Skeletal muscle tissue (tissue), 4 donors: ENCODE results near the gene FRMD4A. TPM values are rescaled to one million over a fixed set of nuclear protein-coding genes. Genes with fewer than 3 reads are reported as not detected.

Experiments used
- H3K27ac ChIP-seq: one replicate; pipeline ENCODE4 v1.7.0; 2013; ENCODE audit warnings: mild to moderate bottlenecking, low read depth, low read length, inconsistent platforms
- H3K27me3 ChIP-seq, 3 donors: one replicate each; pipeline ENCODE4 v1.7.0; 2013; ENCODE audit warnings: low read length in 3 of 3; ENCODE audit not compliant: control insufficient read depth in 3 of 3, insufficient read depth in 3 of 3
- H3K36me3 ChIP-seq, 3 donors: one replicate each; pipeline ENCODE4 v1.7.0; 2013; ENCODE audit warnings: low read length in 3 of 3; ENCODE audit not compliant: control insufficient read depth in 3 of 3, insufficient read depth in 3 of 3
- H3K4me1 ChIP-seq, 3 donors: one replicate each; pipeline ENCODE4 v1.7.0; 2013; ENCODE audit warnings: low read length in 3 of 3, mild to moderate bottlenecking in 3 of 3; ENCODE audit not compliant: control insufficient read depth in 3 of 3, insufficient read depth in 3 of 3
- H3K4me3 ChIP-seq, 3 donors: one replicate each; pipeline ENCODE4 v1.7.0; 2013; ENCODE audit warnings: low read length in 3 of 3
- H3K9ac ChIP-seq, 3 donors: one replicate each; pipeline ENCODE4 v1.7.0; 2013; ENCODE audit warnings: low read length in 3 of 3, mild to moderate bottlenecking in 3 of 3, moderate library complexity in 2 of 3, low read depth in 1 of 3
- H3K9me3 ChIP-seq, 3 donors: one replicate each; pipeline ENCODE4 v1.7.0; 2013; ENCODE audit warnings: low read length in 3 of 3; ENCODE audit not compliant: control insufficient read depth in 3 of 3
- total RNA-seq: library from RNA; depleted of rRNA; stranded (reverse); fragments of >200 nt; gene quantifications from one replicate; pipeline ENCODE4 v1.2.3, GENCODE V29; 2014
- donor health status: Osteomylitis.

Gene FRMD4A
- total RNA-seq, 1 donor from 2014 or later: 19.3 TPM

- no peak overlapping the region for H3K4me3 ChIP-seq
- H3K9me3 ChIP-seq: no peaks in the 10 kb centered on the region
- H3K27me3 ChIP-seq: no peaks in the 10 kb centered on the region
- H3K9ac ChIP-seq: no peak overlapping the region
- peaks cover 0 to 3% (median 0%) of the 10 kb centered on the region in 3 donors for H3K36me3 ChIP-seq
- peaks cover 22 to 28% (median 22%) of the 10 kb centered on the region in 3 donors for H3K4me1 ChIP-seq
- H3K27ac ChIP-seq: no peak overlapping the region
Measured at GRCh38 chr10:13681095-13681494, 649.6 kb downstream of the FRMD4A start.

GRCh38 chr10:13678101-13678843 is 652.5 kb downstream of the FRMD4A start:
- peaks cover 0 to 6% (median 2%) of the 10 kb centered on the region in 3 donors for H3K36me3 ChIP-seq
- H3K9me3 ChIP-seq: no peaks in the 10 kb centered on the region
- H3K4me3 ChIP-seq: no peak overlapping the region
- no peak overlapping the region for H3K27ac ChIP-seq
- H3K27me3 ChIP-seq: no peaks in the 10 kb centered on the region
- H3K4me1 ChIP-seq: peaks cover 0 to 1% (median 0%) of the 10 kb centered on the region in 3 donors
- no peak overlapping the region for H3K9ac ChIP-seq

DNA sequence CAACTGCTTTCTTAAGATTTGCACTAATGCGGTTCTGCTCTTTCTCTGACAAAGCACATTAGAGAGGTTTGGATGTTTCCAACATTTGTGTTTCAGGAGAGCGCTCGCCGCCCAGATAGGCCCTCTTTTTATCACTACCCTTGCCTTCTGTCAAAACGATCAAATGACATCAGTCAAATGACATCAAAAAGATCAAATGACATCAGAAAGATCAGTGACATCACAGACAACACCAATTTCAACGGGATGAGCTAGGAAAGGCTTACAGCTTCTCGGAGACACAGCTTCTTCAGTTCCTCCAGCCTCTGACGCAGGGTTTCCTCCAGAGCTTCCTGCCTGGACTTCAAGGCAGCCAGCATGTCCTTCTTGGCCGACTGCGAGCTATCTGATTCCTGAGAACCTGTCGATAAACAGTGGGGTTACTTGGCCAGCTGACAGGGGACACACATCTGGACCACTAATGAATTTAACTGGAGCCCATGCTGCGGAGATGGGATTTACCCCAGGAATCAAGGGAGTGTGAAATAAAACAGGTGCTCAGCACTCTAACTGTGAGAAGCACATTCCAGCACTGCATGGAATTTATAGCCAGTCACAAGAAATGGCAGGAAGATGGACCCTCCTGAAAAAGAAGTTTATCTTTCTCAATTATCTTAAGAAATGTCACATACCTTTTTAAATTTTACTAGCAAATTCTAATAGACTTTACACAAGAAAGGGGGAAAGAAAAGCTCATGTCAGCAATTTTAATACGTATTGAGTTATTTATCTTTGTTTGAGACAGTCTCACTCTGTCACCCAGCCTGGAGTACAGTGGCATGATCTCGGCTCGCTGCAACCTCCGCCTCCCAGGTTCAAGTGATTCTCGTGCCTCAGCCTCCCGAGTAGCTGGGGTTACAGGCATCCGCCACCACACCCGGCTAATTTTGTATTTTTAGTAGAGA is 655.8 kb downstream of the FRMD4A start:
- H3K27ac ChIP-seq: no peak overlapping the region
- no peaks in the 10 kb centered on the region for H3K9me3 ChIP-seq
- no peaks in the 10 kb centered on the region for H3K27me3 ChIP-seq
- peaks cover 0 to 3% (median 0%) of the 10 kb centered on the region in 3 donors for H3K4me1 ChIP-seq
- H3K9ac ChIP-seq: no peak overlapping the region
- no peak overlapping the region for H3K4me3 ChIP-seq
- H3K36me3 ChIP-seq: peaks cover 4 to 6% (median 5%) of the 10 kb centered on the region in 3 donors

DNA sequence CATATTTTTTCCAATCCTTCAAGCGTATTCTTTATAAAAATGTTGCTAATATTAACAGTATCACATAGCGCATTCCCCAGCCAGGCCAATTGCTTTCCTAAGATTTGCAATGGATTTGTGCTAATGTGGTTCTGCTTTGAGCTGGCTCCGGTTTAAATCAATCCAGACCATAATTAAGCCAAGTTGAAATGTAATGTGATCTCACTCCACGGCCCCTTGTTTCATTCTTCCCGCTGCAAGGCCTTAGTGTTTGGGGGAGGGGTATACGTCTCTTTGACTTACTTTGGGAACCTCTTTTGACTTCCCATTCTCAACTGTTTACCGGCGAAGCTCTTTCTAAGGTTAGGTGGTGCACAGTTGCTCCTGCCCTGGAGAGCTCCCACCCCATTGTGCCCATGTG is 657.6 kb downstream of the FRMD4A start:
- Histone ChIP-seq H3K27me3 (no peaks in the 10 kb centered on the region), H3K4me3 (no peak overlapping the region), H3K9me3 (no peaks in the 10 kb centered on the region), H3K36me3 (peaks cover 4 to 12% (median 8%) of the 10 kb centered on the region in 3 donors), H3K27ac (no peak overlapping the region), H3K4me1 (peaks cover 0 to 3% (median 3%) of the 10 kb centered on the region in 3 donors), H3K9ac (no peak overlapping the region)

GRCh38 chr10:13672548-13672947 is 658.2 kb downstream of the FRMD4A start:
- H3K4me3 ChIP-seq: no peak overlapping the region
- H3K4me1 ChIP-seq: peaks cover 0 to 3% (median 3%) of the 10 kb centered on the region in 3 donors
- H3K36me3 ChIP-seq: peaks cover 4 to 16% (median 6%) of the 10 kb centered on the region in 3 donors
- H3K9me3 ChIP-seq: no peaks in the 10 kb centered on the region
- no peak overlapping the region for H3K27ac ChIP-seq
- no peak overlapping the region for H3K9ac ChIP-seq
- H3K27me3 ChIP-seq: no peaks in the 10 kb centered on the region

GRCh38 chr10:13671904-13672303 is 658.8 kb downstream of the FRMD4A start:
- H3K4me1 ChIP-seq: peaks cover 0 to 3% (median 3%) of the 10 kb centered on the region in 3 donors
- H3K27me3 ChIP-seq: no peaks in the 10 kb centered on the region
- H3K36me3 ChIP-seq: peaks cover 4 to 18% (median 6%) of the 10 kb centered on the region in 3 donors
- no peak overlapping the region for H3K27ac ChIP-seq
- H3K9ac ChIP-seq: no peak overlapping the region
- H3K9me3 ChIP-seq: no peaks in the 10 kb centered on the region
- no peak overlapping the region for H3K4me3 ChIP-seq

DNA sequence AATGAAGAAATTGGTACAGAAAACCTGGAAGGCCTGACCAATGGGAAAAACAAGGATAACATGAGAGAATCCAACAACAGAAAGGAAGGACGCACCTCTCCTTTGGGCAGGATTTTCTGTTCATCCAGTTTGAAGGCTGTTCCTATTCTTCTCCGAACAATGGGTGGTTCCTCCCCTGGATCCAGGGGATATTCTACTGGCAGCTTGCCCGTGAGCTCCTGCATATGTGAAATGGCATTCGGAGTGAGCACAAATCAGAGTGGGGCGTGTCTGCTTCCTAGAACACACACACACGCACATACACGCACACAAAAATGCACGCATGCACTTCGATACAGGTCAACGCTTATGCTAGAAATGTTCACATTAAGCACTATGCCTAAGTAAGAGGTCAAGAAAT is 660.4 kb downstream of the FRMD4A start:
- no peaks in the 10 kb centered on the region for H3K27me3 ChIP-seq
- H3K4me3 ChIP-seq: no peak overlapping the region
- H3K9ac ChIP-seq: no peak overlapping the region
- H3K4me1 ChIP-seq: peaks cover 0 to 3% (median 3%) of the 10 kb centered on the region in 3 donors
- H3K9me3 ChIP-seq: no peaks in the 10 kb centered on the region
- H3K27ac ChIP-seq: no peak overlapping the region
- H3K36me3 ChIP-seq: peaks cover 9 to 23% (median 12%) of the 10 kb centered on the region in 3 donors

DNA sequence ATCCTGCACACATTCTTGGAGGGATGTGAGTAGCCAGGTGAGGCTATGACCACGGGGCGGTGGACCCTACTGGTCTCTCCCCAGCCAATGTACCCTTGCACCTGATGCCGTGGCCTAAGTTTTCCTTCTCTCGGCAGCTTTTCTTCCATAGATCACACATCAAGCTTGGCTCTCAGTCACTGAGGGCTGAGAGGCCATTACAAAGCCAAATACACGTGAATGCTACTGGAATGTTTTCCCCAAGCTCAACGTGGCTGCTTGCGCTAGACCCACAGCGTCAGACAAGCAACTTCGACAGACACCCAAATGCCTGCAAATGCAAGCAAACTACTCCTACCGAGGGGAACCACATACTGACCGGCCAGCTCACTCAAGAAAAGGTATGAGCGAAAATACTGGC is 660.8 kb downstream of the FRMD4A start:
- peaks cover 9 to 27% (median 12%) of the 10 kb centered on the region in 3 donors for H3K36me3 ChIP-seq
- no peak overlapping the region for H3K9ac ChIP-seq
- no peak overlapping the region for H3K27ac ChIP-seq
- no peaks in the 10 kb centered on the region for H3K27me3 ChIP-seq
- peaks cover 0 to 3% (median 3%) of the 10 kb centered on the region in 3 donors for H3K4me1 ChIP-seq
- no peak overlapping the region for H3K4me3 ChIP-seq
- H3K9me3 ChIP-seq: no peaks in the 10 kb centered on the region

DNA sequence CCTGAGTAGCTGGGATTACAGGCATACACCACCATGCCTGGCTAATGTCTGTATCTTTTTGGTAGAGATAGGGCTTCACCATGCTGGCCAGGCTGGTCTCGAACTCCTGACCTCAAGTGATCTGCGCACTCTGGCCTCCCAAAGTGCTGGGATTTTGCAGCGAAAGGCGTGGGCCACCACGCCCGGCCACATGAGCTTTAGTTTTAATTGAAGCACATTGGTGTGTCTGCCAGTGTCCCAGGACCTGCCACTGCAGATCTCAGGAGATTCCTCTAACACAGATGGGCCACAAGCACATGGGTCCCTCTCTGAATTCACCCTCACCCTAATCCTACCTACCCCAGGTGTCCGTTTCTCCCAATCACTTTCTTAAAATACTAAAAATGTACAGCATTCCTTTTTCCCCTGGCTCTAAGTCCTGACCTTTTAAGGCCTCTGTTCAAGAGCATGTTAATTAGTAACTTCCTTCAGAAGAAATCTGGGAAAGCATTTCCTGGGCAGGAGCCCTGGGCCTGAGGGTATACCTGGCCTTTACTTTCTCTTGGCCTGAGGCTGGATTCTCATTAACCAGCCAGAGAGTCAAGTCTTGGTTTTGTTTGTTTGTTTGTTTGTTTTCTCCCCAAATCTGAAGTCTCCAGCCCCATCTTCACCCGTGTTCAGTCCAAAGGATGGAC is 661.4 kb downstream of the FRMD4A start:
- Histone ChIP-seq H3K4me3 (no peak overlapping the region), H3K9ac (no peak overlapping the region), H3K36me3 (peaks cover 9 to 27% (median 9%) of the 10 kb centered on the region in 3 donors), H3K27ac (no peak overlapping the region), H3K27me3 (no peaks in the 10 kb centered on the region), H3K4me1 (peaks cover 0 to 3% (median 3%) of the 10 kb centered on the region in 3 donors), H3K9me3 (no peaks in the 10 kb centered on the region)
